ENCODE measurements around the gene ENPEP.
"Not testable (repeated sequence)": the region's sequence is repeated elsewhere in the genome, so short reads cannot be mapped to it uniquely, and the experiment has no call there.

ENPEP gene, protein sequence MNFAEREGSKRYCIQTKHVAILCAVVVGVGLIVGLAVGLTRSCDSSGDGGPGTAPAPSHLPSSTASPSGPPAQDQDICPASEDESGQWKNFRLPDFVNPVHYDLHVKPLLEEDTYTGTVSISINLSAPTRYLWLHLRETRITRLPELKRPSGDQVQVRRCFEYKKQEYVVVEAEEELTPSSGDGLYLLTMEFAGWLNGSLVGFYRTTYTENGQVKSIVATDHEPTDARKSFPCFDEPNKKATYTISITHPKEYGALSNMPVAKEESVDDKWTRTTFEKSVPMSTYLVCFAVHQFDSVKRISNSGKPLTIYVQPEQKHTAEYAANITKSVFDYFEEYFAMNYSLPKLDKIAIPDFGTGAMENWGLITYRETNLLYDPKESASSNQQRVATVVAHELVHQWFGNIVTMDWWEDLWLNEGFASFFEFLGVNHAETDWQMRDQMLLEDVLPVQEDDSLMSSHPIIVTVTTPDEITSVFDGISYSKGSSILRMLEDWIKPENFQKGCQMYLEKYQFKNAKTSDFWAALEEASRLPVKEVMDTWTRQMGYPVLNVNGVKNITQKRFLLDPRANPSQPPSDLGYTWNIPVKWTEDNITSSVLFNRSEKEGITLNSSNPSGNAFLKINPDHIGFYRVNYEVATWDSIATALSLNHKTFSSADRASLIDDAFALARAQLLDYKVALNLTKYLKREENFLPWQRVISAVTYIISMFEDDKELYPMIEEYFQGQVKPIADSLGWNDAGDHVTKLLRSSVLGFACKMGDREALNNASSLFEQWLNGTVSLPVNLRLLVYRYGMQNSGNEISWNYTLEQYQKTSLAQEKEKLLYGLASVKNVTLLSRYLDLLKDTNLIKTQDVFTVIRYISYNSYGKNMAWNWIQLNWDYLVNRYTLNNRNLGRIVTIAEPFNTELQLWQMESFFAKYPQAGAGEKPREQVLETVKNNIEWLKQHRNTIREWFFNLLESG

DNA sequence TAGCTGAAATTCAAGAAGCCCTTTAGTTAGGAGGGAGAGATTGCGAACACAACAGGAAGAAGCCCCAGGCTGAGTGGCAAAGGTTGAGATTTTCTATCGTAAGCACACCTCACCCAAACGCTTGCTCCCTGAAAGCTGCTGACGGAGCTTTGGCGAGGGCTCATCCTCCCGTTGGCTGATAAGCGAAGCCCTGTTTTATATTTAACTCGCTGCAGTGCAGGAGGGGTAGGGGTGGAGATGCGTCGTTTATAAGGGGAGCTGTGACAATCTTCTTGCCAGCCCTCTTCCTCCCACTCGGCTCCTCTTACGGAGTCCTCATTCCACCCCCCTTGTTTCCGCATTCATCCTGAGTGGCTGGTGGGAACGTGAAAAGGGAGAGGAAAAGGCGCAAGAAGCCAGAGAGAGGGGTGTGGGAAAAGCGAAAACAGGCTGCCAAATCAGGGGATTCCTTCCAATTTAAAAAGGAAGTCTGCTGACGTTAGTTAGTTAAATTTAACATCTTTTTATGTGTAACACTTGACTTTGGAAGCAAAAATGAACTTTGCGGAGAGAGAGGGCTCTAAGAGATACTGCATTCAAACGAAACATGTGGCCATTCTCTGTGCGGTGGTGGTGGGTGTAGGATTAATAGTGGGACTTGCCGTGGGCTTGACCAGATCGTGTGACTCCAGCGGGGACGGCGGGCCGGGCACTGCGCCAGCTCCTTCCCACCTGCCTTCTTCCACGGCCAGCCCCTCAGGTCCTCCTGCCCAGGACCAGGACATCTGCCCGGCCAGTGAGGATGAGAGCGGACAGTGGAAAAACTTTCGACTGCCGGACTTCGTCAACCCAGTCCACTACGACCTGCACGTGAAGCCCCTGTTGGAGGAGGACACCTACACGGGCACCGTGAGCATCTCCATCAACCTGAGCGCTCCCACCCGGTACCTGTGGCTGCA, at the start of gene ENPEP:
TSS of gene ENPEP (plus strand) at position 275 of the 938 bp plus-strand sequence. CDS start at position 535, 260 bp downstream.
- Histone ChIP-seq H3K9me3 (ENCODE audit: control insufficient read depth, insufficient read depth, low read length) (no peaks in the 10 kb centered on the region), H3K36me3 (ENCODE audit: control insufficient read depth, insufficient read depth, low read length) (no peaks in the 10 kb centered on the region), H3K27me3 (ENCODE audit: control insufficient read depth, insufficient read depth, low read length) (no peaks in the 10 kb centered on the region; the same call in 1 of the 2 replicates), H3K4me1 (ENCODE audit: control insufficient read depth, insufficient read depth, low read length) (peaks cover 34% of the 10 kb centered on the region), H3K9ac (ENCODE audit: low read depth, low read length) (no peak within 1 kb of the TSS), H3K27ac (ENCODE audit: low read depth, low read length) (no peak within 1 kb of the TSS), H3K4me3 (ENCODE audit: low read depth, low read length) (no peak within 1 kb of the TSS; the same call in 1 of the 2 replicates)

DNA sequence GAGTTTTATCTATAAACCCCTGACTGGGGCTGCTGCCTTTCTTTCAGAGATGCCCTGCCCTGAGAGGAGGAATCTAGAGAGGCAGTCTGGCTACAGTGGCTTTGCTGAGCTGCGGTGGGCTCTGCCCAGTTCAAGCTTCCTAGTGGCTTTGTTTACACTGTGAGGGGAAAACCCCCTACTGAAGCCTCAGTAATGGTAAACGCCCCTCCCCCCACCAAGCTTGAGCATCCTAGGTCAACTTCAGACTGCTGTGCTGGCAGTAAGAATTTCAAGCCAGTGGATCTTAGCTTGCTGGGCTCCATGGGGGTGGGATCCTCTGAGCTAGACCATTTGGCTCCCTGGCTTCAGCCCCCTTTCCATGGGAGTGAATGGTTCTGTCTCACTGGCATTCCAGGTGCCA, 44.1 kb upstream of the ENPEP start:
- H3K9me3 ChIP-seq (ENCODE audit: control insufficient read depth, insufficient read depth, low read length); H3K27ac ChIP-seq (ENCODE audit: low read depth, low read length); H3K9ac ChIP-seq (ENCODE audit: low read depth, low read length); H3K4me1 ChIP-seq (ENCODE audit: control insufficient read depth, insufficient read depth, low read length); H3K27me3 ChIP-seq (ENCODE audit: control insufficient read depth, insufficient read depth, low read length); H3K36me3 ChIP-seq (ENCODE audit: control insufficient read depth, insufficient read depth, low read length); H3K4me3 ChIP-seq (ENCODE audit: low read depth, low read length): not testable (repeated sequence)

DNA sequence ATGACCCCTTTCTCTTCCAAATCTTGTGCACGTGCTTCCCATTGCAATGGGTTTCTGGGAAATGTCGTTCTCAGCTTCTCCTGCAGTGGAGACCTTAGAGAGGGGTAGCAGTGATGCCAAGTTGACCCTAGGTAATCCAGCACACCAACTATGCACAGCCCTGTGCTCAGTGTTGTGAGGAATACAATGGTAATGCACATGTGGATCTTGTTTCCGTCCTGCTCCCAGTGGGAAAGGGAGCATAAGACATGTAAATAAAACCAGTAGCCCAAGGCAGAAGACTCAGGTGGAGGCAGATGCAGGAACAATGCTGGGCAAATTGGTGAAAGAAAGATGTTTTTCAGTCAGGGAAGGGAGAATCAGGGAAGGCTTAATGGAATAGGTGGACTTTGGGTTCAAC, 38.7 kb upstream of the ENPEP start:
- not testable (repeated sequence) for H3K27ac ChIP-seq (ENCODE audit: low read depth, low read length); H3K9ac ChIP-seq (ENCODE audit: low read depth, low read length); H3K36me3 ChIP-seq (ENCODE audit: control insufficient read depth, insufficient read depth, low read length); H3K9me3 ChIP-seq (ENCODE audit: control insufficient read depth, insufficient read depth, low read length); H3K4me3 ChIP-seq (ENCODE audit: low read depth, low read length); H3K4me1 ChIP-seq (ENCODE audit: control insufficient read depth, insufficient read depth, low read length); H3K27me3 ChIP-seq (ENCODE audit: control insufficient read depth, insufficient read depth, low read length)

DNA sequence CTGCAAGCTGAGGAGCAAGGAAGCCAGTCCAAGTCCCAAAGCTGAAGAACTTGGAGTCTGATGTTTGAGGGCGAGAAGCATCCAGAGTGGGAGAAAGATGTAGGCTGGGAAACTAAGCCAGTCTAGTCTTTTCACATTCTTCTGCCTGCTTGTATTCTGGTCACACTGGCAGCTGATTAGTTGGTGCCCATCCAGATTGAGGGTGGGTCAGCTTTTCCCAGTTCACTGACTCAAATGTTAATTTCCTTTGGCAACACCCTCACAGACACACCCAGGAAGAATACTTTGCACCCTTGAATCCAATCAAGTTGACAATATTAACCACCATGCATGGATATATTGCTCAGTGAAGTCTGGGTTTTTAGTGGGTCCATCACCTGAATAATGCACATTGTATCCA, 36.7 kb upstream of the ENPEP start:
- not testable (repeated sequence) for H3K36me3 ChIP-seq (ENCODE audit: control insufficient read depth, insufficient read depth, low read length); H3K27me3 ChIP-seq (ENCODE audit: control insufficient read depth, insufficient read depth, low read length); H3K4me3 ChIP-seq (ENCODE audit: low read depth, low read length); H3K9me3 ChIP-seq (ENCODE audit: control insufficient read depth, insufficient read depth, low read length); H3K9ac ChIP-seq (ENCODE audit: low read depth, low read length); H3K4me1 ChIP-seq (ENCODE audit: control insufficient read depth, insufficient read depth, low read length); H3K27ac ChIP-seq (ENCODE audit: low read depth, low read length)

DNA sequence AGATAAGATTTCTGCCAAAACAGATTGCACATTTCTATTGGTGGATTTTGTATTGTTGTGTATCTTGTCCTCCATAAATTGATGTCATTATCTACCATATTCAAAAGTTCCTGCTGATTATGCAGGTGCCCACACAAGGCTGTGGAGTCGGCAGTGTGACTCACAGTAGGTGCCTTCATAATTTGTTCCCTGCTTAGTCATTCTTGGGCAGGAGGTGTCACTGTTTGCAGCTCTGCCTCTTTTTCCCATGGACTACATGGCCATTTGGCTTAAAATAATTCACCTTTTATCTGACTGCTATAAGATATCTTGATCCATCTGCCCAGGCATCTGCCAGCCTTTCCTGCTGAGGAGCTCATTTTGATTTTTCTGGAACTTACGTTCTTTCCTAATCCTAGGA, 33.6 kb upstream of the ENPEP start:
- no peaks in the 10 kb centered on the region for H3K27me3 ChIP-seq (ENCODE audit: control insufficient read depth, insufficient read depth, low read length)
- H3K9ac ChIP-seq (ENCODE audit: low read depth, low read length): no peak overlapping the region
- no peak overlapping the region for H3K27ac ChIP-seq (ENCODE audit: low read depth, low read length)
- no peaks in the 10 kb centered on the region for H3K4me1 ChIP-seq (ENCODE audit: control insufficient read depth, insufficient read depth, low read length)
- no peaks in the 10 kb centered on the region for H3K36me3 ChIP-seq (ENCODE audit: control insufficient read depth, insufficient read depth, low read length)
- H3K4me3 ChIP-seq (ENCODE audit: low read depth, low read length): no peak overlapping the region
- H3K9me3 ChIP-seq (ENCODE audit: control insufficient read depth, insufficient read depth, low read length): no peaks in the 10 kb centered on the region

DNA sequence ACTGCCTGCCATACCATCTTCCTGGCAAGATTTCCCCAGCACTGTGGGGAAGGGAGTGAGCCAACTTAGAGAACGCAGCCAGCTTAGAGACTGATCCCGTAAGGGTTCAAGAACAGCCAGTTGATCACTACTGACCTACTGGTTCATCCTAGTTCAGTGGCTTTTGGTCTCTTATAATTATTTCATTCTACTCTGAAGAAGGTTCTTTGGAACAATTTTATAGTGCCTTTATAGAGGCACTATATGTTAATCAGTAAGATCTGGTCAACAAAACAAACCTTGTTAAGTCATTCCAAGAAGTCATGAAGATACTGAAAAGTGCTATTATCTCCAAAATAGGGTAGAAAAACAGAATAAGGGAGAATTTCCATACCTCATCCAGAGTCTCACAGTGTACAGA, 33.2 kb upstream of the ENPEP start:
- H3K9ac ChIP-seq (ENCODE audit: low read depth, low read length): no peak overlapping the region
- no peaks in the 10 kb centered on the region for H3K9me3 ChIP-seq (ENCODE audit: control insufficient read depth, insufficient read depth, low read length)
- no peaks in the 10 kb centered on the region for H3K36me3 ChIP-seq (ENCODE audit: control insufficient read depth, insufficient read depth, low read length)
- H3K27me3 ChIP-seq (ENCODE audit: control insufficient read depth, insufficient read depth, low read length): no peaks in the 10 kb centered on the region
- no peak overlapping the region for H3K4me3 ChIP-seq (ENCODE audit: low read depth, low read length)
- no peaks in the 10 kb centered on the region for H3K4me1 ChIP-seq (ENCODE audit: control insufficient read depth, insufficient read depth, low read length)
- H3K27ac ChIP-seq (ENCODE audit: low read depth, low read length): no peak overlapping the region

DNA sequence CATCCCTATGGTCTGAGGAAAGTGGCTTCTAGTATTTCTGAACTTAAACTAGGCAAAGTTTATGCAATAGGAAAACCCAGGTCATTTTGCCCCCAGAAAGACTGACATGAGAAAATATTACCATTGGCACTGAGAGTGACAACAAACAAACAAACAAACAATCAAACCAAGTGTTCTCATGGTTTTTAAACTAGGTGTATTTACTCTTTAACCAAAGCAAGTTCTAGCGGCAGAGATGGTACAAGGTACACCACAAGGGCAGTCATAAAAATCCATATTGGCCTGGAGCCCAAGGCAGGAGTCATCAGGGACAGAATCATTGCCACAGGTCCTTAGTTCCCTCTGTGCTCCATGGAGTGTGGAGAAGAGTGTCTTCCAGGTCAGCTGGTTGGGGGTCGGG, 26.0 kb upstream of the ENPEP start:
- Histone ChIP-seq H3K27ac (ENCODE audit: low read depth, low read length) (no peak overlapping the region), H3K4me1 (ENCODE audit: control insufficient read depth, insufficient read depth, low read length) (no peaks in the 10 kb centered on the region), H3K4me3 (ENCODE audit: low read depth, low read length) (no peak overlapping the region), H3K9ac (ENCODE audit: low read depth, low read length) (no peak overlapping the region), H3K9me3 (ENCODE audit: control insufficient read depth, insufficient read depth, low read length) (no peaks in the 10 kb centered on the region), H3K27me3 (ENCODE audit: control insufficient read depth, insufficient read depth, low read length) (no peaks in the 10 kb centered on the region), H3K36me3 (ENCODE audit: control insufficient read depth, insufficient read depth, low read length) (no peaks in the 10 kb centered on the region)

DNA sequence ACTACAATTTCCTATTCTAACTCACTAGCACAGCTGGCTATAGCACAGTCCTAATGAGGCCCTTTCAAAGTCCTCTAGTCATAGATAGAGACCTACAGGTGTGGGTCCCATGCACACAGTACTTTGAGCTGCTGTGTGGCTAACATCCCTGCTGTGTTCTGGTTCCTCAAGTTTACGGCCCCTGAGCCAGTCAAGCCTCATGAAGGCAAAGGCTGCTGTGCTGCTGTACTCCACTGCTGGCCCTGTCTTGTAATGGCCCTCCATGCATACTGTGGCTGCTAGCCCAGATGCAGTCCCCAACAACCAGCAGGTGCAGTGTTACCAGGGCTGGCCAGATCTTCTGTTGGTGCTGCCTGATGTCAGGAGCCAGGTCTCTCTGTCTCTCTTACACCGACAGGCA, 23.4 kb upstream of the ENPEP start:
- no peak overlapping the region for H3K4me3 ChIP-seq (ENCODE audit: low read depth, low read length)
- H3K4me1 ChIP-seq (ENCODE audit: control insufficient read depth, insufficient read depth, low read length): no peaks in the 10 kb centered on the region
- no peaks in the 10 kb centered on the region for H3K36me3 ChIP-seq (ENCODE audit: control insufficient read depth, insufficient read depth, low read length)
- H3K27ac ChIP-seq (ENCODE audit: low read depth, low read length): no peak overlapping the region
- no peak overlapping the region for H3K9ac ChIP-seq (ENCODE audit: low read depth, low read length)
- H3K27me3 ChIP-seq (ENCODE audit: control insufficient read depth, insufficient read depth, low read length): no peaks in the 10 kb centered on the region
- H3K9me3 ChIP-seq (ENCODE audit: control insufficient read depth, insufficient read depth, low read length): no peaks in the 10 kb centered on the region

DNA sequence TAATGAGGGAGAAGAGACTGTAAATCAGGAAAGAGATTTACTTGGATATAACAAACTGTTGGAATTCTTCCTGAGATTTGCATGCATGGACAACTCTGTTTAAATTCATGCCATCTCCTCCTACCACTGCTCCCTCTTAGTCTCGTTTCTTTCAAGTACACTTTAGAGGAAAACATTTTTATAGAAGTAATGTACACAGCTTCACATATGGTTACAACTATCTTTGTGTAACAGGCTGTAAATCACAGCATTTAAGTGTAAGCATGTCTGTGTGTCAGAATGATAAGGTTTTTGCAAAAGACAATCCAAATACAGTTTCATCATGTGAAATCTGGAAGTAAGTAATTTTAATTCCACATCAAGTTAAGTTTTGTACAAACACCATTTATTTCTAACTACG, 21.5 kb upstream of the ENPEP start:
- H3K4me1 ChIP-seq (ENCODE audit: control insufficient read depth, insufficient read depth, low read length): no peaks in the 10 kb centered on the region

DNA sequence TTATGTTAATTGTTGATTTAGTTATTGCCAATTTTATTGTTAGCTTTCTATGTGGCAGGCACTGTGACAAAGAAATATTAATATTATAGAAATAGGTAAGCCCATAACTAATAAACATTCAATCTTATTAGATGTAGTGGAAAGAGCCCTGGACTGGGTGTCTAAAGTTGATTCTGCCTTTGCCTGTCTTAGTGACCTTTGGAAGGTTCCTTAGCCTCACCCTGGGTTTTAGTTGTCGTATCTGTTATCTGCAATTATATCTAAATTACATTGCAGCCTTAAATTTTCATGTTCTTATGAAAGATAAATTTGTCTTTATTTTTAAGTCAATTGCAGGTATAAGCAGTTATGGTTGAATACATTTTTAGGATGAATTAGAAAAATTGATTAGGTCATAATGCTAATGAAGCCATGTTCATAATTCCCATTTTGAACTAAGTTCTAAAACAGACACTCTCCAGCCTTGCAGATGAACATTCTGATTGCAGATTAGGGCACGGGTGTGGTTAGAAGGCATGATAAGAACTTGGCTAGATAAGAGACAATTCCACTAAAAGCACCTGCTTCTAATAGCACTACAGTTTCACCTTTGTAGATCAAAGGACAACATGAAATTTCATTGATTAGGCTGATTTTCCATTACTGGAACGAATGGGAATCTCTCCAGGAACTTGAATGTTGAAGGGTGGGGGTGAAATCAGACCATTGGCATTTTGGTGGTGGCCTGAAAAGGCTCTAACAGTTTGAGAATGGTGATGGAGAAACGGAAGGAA, 17.3 kb upstream of the ENPEP start:
- H3K4me3 ChIP-seq (ENCODE audit: low read depth, low read length): no peak overlapping the region
- H3K36me3 ChIP-seq (ENCODE audit: control insufficient read depth, insufficient read depth, low read length): no peaks in the 10 kb centered on the region
- H3K9ac ChIP-seq (ENCODE audit: low read depth, low read length): no peak overlapping the region
- no peak overlapping the region for H3K27ac ChIP-seq (ENCODE audit: low read depth, low read length)
- H3K4me1 ChIP-seq (ENCODE audit: control insufficient read depth, insufficient read depth, low read length): no peaks in the 10 kb centered on the region
- H3K27me3 ChIP-seq (ENCODE audit: control insufficient read depth, insufficient read depth, low read length): no peaks in the 10 kb centered on the region
- no peaks in the 10 kb centered on the region for H3K9me3 ChIP-seq (ENCODE audit: control insufficient read depth, insufficient read depth, low read length)

More for the DNA sequence above, 21.5 kb upstream of the ENPEP start:
- Histone ChIP-seq H3K27me3 (ENCODE audit: control insufficient read depth, insufficient read depth, low read length) (no peaks in the 10 kb centered on the region), H3K36me3 (ENCODE audit: control insufficient read depth, insufficient read depth, low read length) (no peaks in the 10 kb centered on the region), H3K4me3 (ENCODE audit: low read depth, low read length) (no peak overlapping the region), H3K9me3 (ENCODE audit: control insufficient read depth, insufficient read depth, low read length) (no peaks in the 10 kb centered on the region), H3K9ac (ENCODE audit: low read depth, low read length) (no peak overlapping the region), H3K27ac (ENCODE audit: low read depth, low read length) (no peak overlapping the region)
